GM19351 (cell line): ENCODE results near the gene TOMM70.
"Not testable (repeated sequence)": the region's sequence is repeated elsewhere in the genome, so short reads cannot be mapped to it uniquely, and the experiment has no call there.

Experiments used
- ATAC-seq: cut with Tn5 transposase; IDR thresholded peaks from one replicate; pipeline ENCODE4 v1.9.1; 2021; ENCODE audit warnings: mild to moderate bottlenecking, moderate library complexity; ENCODE audit not compliant: unreplicated experiment

Gene TOMM70

GRCh38 chr3:100368441-100368840, 32.4 kb downstream of the TOMM70 start:
- no peak for ATAC-seq

GRCh38 chr3:100366424-100366823, 34.5 kb downstream of the TOMM70 start:
- no peak for ATAC-seq

DNA sequence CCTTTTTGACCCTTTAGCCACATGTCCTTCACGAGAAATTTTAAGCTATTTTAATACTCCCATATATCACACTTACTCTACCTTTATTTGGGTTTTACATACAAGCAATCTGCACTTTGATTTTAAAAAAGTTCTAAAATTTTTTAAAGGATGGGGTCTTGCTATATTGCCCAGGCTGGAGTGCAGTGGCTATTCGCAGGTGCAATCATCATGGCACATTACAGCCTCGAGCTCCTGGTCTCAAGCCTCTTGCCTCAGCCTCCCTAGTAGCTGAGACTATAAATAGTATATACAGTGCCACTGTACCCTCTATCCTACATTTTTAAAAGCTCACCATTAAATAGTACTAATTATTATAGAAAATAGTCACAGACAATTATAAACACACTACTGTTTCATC, 36.5 kb downstream of the TOMM70 start:
- ATAC-seq, result no peak

DNA sequence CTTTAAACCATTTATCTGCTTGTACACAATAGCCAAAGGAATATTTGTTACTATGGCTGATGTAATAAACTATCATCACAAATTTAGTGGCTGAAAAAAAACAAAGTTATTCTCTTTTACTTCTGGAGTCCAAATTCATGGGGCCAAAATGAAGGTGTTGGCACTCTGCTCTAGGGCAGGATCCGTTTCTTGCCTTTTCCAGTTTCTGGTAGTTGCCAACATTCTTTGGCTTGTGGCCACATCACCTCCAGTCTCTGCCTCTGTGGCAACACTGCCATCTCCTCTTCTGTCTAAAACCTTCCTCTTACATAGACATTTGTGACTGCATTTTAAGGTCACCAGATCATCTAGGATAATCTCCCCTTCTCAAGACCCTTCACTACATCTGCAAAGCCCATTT, 39.0 kb downstream of the TOMM70 start:
- ATAC-seq, result no peak

DNA sequence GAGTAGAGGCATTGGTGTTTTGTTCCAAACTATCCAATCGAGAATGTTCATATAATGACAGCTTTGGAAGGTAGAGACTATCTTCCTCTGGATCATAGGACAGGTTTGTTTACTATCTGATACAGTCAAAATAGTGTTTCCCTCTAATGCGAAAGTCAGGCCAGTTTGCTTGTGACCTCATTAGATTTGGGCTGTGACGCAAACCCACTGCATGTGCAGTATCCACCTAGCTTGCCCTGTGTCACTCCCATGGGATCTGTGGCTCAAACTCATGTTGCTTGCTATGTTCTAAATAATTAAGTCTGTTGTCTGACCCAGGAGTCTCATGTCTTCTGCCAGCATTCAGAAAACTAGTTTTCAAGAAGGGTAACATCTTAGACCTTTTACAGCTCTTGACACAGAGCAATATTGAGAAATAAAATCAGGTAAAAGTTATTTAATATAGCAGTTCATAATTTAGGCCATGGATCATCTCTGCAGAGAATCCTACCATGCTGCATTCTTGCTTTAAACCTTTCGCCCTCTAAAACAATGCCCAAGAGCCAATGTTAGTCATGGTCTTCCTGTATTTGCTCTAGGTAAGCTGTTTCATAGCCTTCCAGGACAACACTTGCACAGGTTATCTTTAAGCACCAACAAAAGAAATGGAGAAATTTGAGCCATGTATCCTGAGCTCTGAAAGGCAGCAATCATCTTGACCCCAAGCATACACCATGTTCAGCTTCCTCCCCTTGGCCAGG, 40.0 kb downstream of the TOMM70 start:
- ATAC-seq, result no peak

- no peak for ATAC-seq
Observed at GRCh38 chr3:100359035-100359434, 41.9 kb downstream of the TOMM70 start.

- ATAC-seq, result no peak
Observed at GRCh38 chr3:100358413-100358812, 42.5 kb downstream of the TOMM70 start.

GRCh38 chr3:100354850-100355249, 46.0 kb downstream of the TOMM70 start:
- ATAC-seq, result no peak

DNA sequence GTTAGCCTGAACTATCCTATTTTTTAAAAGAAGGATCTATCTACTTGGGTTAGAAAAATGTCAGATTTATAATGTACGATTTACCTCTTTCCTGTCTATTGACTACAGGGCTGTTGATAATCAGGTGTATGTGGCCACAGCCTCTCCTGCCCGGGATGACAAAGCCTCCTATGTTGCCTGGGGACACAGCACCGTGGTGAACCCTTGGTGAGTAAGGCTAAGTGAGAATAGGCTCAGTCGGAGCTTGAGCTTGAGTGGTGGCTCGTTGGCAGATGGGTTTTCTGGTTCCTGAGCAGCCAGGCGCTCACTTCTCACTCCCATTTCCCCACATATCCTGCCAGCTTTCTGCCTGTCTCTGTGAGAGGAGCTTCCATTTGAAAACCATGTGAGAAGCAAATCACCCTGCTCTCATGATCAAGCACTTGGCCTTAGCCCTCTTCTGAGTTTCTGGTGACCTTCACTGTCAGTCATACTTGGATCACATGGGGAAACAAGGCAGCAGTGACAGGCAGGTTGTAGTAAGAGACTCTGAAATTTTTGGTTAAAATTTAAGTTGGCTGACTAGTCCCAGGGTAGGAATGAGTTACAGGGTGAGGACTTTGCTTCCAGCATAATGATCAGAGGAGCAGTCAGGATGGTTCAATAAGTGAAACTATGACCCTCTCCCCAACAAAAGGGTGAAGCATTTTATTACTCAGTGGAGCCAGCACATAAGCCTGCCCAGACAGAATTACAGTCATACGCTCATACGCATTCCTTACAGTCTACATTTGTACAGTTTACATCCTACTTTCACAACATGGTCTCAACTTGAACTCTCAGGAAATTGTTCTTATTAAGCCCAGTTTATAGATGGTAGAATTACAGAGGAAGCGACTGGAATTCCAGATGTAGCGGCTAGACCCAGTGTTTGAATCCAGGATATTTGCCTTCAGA, 48.3 kb downstream of the TOMM70 start:
- no peak for ATAC-seq

DNA sequence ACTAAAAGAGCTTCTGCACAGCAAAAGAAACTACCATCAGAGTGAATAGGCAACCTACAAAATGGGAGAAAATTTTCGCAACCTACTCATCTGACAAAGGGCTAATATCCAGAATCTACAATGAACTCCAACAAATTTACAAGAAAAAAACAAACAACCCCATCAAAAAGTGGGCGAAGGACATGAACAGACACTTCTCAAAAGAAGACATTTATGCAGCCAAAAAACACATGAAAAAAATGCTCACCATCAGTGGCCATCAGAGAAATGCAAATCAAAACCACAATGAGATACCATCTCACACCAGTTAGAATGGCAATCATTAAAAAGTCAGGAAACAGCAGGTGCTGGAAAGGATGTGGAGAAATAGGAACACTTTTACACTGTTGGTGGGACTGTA, 49.1 kb downstream of the TOMM70 start:
- not testable (repeated sequence) for ATAC-seq

DNA sequence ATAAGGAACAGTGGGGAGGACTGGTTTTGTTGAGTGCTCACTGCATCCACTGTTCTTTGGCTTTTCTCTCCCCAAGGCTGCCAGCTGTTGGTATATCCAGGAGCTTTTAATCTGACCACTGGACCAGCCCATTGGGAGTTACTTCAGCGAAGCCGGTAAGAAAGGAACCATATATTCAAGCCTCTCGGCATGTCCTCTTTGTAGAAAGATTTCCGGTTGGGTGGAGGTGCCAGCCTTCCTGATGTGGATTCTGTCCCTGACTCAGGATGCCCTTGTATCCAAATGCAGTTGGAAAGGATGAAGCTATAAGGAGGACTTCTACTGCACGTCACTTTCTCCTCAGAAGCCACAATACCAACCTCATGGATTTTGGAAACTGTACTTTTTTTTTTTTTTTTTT, 52.2 kb downstream of the TOMM70 start:
- no peak for ATAC-seq

DNA sequence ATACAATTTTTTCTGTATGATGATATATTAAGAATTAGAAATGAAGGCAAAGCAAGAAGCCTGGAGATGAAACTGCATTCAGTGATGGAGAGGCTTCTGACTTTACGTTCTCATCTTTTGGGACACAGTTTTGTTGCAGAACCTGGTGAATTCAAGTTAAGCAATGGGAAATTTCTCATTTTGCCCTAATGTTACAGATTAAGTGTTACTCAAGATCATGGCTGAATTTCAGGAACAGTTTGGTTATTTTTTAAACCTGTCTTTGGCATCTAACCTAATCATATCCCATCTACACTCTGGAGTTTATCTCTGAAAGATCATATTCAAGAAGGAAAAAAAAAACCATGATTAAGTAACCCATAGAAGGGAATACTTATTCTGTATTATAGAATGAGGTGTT, 60.4 kb downstream of the TOMM70 start:
- no peak for ATAC-seq

DNA sequence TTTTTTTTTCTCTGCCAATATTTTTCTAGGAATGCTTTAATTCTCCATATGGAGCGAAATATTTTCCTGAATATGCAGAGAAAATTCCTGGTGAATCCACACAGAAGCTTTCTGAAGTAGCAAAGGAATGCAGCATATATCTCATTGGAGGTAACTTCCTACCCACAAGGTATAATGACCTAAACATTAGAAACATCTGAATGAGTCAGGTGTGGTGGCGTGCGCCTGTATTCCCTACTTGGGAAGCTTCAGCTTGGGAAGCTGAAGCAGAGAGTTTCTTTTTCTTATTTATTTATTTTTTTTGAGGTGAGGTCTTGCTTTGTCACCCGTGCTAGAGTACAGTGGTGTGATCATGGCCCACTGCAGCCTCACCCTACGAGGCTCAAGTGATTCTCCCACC, 61.1 kb downstream of the TOMM70 start:
- no peak for ATAC-seq

- ATAC-seq, result no peak
Observed at GRCh38 chr3:100338911-100339310, 62.0 kb downstream of the TOMM70 start.

- ATAC-seq, result not testable (repeated sequence)
Observed at GRCh38 chr3:100336229-100336628, 64.7 kb downstream of the TOMM70 start.

- peak; percentile 56 for ATAC-seq
Observed at GRCh38 chr3:100335434-100335833, 65.5 kb downstream of the TOMM70 start.

- ATAC-seq, result peak; percentile 93
Observed at GRCh38 chr3:100334488-100335351, 66.2 kb downstream of the TOMM70 start, which contains the start of gene NIT2. Gene NIT2, plus strand, starts transcription at chr3:100334757. Its CDS starts 35 bp downstream, at chr3:100334792.

DNA sequence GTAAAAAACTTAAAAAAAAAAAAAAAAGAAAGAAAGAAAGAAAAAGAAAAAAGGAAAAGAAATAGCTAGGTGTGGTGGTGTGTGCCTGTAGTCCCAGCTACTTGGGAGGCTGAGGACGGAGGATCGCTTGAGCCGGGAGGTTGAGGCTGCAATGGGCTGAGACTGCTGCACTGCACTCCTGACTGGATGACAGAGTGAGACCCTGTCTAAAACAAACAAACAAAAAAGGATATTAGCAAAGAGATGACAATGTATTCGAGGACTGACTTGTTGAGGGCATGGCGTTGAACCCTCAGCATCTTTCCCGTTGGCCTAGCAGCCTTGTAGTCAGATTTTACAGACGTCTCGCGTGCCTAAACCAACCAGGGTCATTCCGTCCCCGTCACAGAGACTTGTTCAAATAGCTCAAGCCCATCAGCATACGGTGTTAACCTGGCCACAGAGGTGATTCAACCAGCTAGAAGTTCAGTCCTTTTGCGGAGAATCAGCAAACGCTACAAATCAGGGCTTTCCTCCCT, 66.9 kb downstream of the TOMM70 start:
- ATAC-seq, result peak; percentile 22

DNA sequence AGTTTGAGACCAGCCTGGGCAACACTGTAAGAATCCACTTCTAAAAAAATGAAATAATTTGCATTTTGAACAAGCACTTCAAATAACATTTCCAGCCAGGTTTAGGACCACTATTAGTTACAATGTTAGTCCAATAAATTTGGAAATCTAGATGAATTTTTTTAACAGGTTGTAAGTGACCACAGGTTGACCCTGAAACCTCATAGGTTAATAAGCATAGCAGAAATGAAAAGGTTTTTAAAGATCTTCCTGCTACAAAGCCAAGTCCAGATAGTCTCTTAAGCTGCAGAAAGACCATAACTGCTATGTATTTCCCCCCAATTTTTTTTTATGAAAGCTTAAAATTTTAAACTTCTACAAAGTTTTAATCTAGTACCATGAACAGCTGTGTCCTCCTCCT, 67.8 kb downstream of the TOMM70 start:
- ATAC-seq, result no peak

DNA sequence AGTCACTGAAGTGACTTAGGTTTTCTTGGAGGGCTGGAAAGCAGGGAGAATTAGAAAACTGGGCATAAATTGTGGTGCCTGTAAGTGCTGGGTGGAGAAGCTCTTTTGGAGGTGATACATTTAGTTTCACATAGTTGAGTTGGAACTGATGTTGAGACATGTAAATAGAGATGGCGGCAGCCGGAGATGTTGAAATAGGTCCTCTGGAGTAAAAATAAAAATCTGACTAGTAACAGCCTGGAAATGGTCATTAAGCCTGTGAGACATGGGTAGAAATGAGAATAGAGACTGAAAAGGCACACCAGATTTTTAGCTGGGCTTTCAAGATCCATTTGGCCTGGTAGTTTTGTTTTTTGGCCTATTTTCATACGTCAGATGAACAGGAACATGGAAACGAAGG, 69.2 kb downstream of the TOMM70 start:
- no peak for ATAC-seq

GRCh38 chr3:100330651-100331050, 70.2 kb downstream of the TOMM70 start:
- no peak for ATAC-seq
